Endometrial microvascular endothelial cells (primary cell): ENCODE results near the gene BAK1. TPM values are rescaled to one million over a fixed set of nuclear protein-coding genes. Genes with fewer than 3 reads are reported as not detected.
"Not testable (repeated sequence)": the region's sequence is repeated elsewhere in the genome, so short reads cannot be mapped to it uniquely, and the experiment has no call there.

ENCODE experiments used
- in situ Hi-C: cut with HindIII; loops from 2 replicates; pipeline ENCODE4 v1.10.0; 2017; ENCODE audit warnings: low sequenced_read_pairs, low pct_unique_long_range_greater_than_20kb; ENCODE audit errors: inconsistent ontology term
- total RNA-seq: library from RNA; depleted of rRNA; stranded (reverse); fragments of >200 nt; gene quantifications from one replicate; pipeline ENCODE4 v1.2.3, GENCODE V29; 2015; ENCODE audit errors: inconsistent ontology term

The BAK1 gene
- total RNA-seq, 1 donor from 2014 or later = 13.7 TPM

- in situ Hi-C loops = no loop called here
These were observed 30.0 kb upstream of the BAK1 start for GRCh38 chr6:33610067-33610466.

- in situ Hi-C loops = no loop called here
These were observed 29.5 kb upstream of the BAK1 start for GRCh38 chr6:33609528-33609927.

DNA sequence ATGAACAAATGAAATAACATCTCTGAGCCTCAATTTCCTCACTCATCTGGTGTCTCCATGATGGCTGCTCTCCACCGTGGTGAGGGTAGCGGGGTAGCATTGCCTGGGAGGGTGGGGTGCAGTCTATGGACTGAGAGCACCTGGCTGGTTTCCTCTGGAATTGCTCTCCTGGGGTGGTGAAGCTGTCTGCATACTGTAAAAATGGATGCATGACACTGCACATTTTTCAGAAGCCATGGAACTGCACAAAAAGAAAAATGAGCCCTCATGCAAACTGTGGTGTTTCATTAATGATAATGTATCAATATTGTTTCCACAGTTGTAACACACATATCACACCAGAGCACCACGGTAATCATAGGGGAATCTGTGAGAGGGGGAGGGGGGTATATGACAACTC lies 28.9 kb upstream of the BAK1 start:
- in situ Hi-C loops = no loop called here

- in situ Hi-C loops = no loop called here
These were observed 27.7 kb upstream of the BAK1 start for GRCh38 chr6:33607784-33608161.

DNA sequence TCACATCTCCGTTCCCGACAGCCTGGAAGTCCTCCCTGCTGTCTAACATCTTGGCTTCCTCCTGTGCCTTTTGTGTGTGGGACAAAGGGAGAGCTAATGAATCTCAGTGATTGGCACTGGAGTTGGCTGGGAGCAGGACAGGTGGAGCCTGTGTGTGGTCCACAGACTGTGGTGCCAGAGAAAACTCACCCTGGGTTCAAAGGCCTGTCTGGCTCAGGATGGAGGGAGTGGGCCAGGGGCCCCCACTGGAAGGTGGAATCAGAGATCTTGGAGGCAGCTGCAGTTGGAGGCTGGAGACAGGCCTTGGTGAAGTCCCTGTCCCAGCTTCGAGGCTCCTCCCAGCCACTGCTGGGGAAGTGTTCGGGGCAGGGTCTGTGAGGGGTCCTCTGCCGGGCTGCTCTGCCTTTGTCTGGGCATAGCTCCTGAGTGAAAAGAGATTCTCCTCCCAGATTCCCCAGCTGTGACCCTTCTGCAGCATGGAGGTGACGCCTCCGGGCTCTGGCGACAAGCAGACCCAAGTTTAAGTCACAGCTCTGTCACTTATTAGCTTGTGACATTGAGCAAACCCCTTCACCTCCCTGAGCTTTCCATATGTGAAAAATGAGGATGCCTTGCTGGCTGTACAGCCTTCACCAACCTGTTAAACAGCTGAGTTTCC lies 27.2 kb upstream of the BAK1 start:
- in situ Hi-C loops = no loop called here

- in situ Hi-C loops = no loop called here
These were observed 26.6 kb upstream of the BAK1 start for GRCh38 chr6:33606642-33607041.

GRCh38 chr6:33604941-33605854 lies 25.1 kb upstream of the BAK1 start:
- in situ Hi-C loops = no loop called here

DNA sequence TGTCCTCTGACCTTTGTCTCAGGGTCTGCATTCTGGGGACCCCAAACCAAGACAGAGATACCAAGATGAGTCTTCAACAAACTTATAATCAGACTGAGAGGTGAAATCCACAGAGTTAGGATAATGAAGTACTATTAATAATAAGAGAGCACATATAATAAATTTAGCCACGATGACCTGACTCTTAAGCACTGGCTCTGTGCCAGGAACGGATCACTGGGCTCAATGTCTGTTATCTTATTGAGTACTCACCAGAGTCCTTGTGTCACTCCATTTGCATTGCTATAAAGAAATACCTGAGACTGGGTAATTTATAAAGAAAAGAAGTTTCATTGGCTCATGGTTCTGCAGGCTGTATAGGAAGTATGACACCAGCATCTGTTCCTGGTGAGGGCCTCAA lies 22.1 kb upstream of the BAK1 start:
- in situ Hi-C loops = no loop called here

DNA sequence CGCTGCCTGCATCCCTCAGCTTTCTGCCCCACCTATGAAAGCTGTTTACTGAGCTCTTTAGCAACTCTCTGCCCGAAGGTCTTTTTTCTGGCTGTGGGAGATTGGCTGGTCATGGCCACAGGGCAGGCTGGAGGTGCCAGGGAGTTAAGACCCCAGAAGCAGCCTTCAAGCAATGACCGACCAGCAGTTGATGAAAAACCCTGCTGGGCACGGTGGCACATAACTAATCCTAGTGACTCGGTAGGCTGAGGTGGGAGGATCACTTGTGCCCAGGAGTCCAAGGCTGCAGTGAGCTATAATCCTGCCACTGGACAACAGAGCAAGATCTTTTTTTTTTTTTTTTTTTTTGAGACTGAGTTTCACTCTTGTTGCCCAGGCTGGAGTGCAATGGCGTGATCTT lies 20.7 kb upstream of the BAK1 start:
- in situ Hi-C loops = no loop called here

DNA sequence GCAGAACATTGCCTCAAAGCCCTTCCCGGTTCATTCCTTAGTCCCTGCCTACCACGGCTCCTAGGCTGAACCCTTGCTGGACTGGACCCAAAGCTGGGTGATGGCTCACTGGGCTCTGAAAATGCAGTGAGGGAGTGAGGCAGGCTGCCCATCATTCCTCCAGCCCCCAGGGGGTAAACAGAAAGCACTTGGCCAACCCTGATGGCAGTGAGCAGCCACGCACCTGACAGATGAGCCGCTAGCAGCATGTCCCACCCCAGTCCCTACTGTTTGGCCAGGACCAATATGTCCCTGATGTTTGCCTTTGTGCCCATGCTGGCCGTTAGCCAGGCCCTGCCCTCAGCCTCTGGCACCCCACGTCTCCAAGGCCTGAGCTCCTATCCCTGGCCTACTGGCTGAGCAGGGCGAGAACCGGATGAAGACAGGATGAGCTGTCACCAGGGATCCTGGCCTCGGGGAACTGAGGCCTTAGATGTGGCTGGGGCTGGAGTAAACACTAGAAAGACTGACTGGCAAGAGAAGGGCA lies 19.4 kb upstream of the BAK1 start:
- in situ Hi-C loops = no loop called here

DNA sequence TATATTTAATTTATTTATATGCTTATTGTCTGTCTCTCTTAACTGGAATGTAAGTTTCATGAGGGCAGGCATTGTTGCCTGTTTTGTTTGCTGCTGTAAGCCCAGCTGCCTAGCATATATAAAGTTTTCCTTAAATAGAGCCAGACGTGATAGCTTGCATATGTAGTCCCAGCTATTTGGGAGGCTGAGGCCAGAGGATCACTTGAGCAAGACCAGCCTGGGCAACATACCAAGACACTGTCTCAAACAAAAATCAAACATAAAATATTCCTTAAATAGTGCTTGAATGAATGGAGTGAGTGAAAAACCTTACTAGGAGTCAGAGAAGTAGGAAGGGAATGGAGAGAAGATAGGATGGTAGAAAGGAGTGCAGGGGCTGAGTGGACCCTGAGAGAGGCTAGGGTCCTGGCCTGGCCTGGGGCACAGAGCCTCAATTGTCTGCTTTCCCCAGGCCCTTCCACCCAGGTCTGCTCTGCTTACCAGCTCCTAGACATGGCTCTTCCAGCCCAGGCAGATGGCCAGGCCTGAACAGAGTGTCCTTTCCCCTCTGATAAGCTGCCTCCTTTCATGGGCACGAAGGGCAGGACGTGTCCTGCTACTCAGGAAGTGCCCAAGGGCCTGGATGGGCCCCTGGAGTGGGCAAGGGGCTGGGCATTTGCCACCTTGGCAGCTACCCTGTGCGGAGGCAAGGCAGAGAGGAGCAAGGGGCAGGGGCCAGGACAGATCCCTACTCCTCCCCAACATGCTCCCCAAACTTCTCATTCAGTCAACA lies 17.7 kb upstream of the BAK1 start:
- in situ Hi-C loops = no loop called here

DNA sequence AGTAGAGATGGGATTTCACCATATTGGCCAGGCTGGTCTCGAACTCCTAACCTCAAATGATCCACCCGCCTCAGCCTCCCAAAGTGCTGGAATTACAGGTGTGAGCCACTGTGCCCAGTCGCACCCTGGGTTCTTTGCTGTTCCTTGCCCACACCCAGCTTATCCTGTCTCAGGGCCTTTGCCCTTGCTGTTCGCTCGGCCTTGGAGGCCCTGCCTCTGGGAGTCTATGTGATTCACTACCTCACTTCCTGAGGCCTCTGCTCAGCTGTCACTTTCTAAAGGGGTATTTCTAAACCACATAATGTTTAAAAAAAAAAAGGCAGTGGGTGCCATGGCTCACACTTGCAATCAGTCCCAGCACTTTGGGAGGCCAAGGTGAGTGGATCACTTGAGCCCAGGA lies 16.8 kb upstream of the BAK1 start:
- in situ Hi-C loops = not testable (repeated sequence)

DNA sequence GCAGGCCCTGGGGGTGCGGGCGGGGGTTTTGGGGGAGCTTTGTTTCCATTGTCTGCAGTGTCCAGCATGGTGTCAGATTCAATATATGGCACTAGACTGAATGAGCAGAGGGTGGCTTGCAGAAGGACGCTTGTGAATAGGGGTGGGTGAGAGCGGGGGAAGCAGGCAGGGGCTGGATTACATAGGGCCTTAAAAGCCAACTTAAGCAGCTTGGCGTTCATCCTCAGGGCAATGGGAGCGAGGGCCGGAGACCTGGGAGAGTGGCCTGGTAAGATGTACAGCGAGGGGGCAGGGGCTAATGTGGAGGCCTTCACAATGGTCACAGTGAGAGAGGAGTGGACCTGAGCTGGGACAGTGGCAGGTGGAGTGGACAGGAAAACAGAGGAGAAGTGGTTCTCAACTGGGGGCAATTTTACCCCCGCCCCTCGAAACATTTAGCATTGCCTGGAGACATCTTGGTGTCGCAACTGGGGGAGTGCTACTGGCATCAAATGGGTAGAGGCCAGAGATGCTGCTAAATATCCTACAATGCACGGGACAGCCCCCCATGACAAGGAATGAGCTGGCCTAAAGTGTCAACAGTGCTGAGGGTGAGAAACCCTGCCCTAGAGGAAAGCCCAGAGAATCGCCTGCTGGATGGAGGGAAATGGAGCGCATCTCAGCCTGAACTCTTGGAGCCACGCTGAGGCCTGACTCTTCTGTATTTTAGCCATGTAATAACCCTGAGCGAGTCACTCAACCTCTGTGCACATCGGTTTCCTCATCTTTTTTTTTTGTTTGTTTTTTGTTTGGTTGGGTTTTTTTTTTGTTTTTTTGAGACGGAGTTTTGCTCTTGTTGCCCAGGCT lies 15.1 kb upstream of the BAK1 start:
- in situ Hi-C loops = no loop called here

DNA sequence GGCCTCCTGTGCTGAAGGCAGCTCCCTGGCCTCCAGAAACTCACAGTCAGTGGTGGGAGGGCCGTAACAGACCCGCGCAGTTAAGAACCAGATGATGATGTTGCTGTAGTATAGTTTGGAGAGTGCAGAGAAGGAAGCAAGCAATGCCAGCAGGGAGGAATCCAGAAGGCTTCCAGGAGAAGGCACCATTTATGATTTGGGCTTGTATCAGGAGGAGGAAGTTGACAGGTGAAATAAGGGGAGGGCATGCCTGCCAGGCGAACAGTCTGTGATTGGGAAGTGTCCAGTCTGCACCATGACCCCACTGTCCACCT lies 13.3 kb upstream of the BAK1 start:
- in situ Hi-C loops = no loop called here

DNA sequence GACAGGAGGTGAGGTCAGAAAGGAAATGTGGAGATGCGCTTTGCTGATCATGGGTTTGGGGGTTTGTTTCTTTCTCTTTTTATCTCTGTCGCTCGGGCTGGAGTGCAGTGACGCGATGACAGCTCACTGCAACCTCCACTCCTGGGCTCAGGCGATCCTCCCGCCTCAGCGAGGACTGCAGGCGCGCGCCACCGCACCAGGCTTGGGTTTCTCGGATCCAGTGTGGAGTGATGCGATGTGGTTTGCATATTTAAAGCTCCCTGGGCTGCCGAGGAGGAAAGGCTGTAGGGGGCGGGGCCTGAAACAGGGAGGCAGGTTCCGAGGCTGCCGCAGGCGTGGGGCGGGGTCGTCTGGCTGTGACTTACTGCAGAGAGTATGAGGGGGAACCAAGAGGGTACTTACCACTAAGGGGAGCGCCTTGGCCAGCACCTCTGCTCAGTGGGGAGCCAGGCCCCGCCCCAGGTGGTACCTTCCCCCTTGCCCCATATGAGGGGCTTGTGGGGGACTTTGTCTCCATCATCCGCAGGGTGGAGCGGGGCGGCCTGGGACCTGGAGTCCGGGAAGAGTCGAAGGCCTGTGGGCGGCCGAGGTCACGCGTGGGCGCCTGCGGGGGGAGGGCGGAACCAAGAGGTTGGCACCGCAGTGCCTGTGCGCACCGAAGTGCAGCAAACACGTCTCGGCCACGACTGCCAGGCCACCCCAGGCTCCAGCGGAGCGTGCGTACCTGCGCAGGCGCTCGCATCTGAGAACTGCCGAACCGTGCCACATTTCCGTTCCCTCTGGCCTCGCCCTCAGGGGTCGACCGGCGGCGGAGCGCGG lies 12.7 kb upstream of the BAK1 start:
- in situ Hi-C loops = no loop called here

DNA sequence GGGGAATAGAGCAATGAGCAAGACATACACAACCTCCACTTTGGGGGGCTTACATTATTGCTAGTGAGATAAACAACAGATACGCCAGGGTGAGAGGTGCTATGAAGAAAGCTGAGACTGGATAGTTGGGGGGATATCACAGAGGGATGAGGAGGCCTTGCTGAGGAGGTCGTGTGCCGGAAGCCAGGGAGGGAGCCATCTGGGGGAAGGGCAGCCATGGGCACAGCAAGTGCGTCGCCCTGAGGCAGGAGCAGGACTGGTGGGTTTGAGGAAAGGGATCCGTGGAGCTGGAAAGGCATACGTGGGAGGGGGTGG lies 12.2 kb upstream of the BAK1 start:
- in situ Hi-C loops = no loop called here

GRCh38 chr6:33591424-33592032 lies 11.5 kb upstream of the BAK1 start:
- in situ Hi-C loops = no loop called here
